Endometrial microvascular endothelial cells (primary cell): ENCODE measurements around the gene SLC26A11. TPM values are rescaled to one million over a fixed set of nuclear protein-coding genes. Genes with fewer than 3 reads are reported as not detected.
"Not testable (repeated sequence)": the region's sequence is repeated elsewhere in the genome, so short reads cannot be mapped to it uniquely, and the experiment has no call there.

ENCODE experiments used
- in situ Hi-C: cut with HindIII; loops from 2 replicates; pipeline ENCODE4 v1.10.0; 2017; ENCODE audit warnings: low sequenced_read_pairs, low pct_unique_long_range_greater_than_20kb; ENCODE audit errors: inconsistent ontology term
- total RNA-seq: library from RNA; depleted of rRNA; stranded (reverse); fragments of >200 nt; gene quantifications from one replicate; pipeline ENCODE4 v1.2.3, GENCODE V29; 2015; ENCODE audit errors: inconsistent ontology term

SLC26A11 gene
- total RNA-seq, 1 donor from 2014 or later: 17.2 TPM

- in situ Hi-C loops: no loop called here
Observed at GRCh38 chr17:80229011-80229410, 8.8 kb downstream of the SLC26A11 start.

- in situ Hi-C loops: no loop called here
Observed at GRCh38 chr17:80232438-80232837, 12.2 kb downstream of the SLC26A11 start.

- in situ Hi-C loops: no loop called here
Observed at GRCh38 chr17:80233202-80233601, 13.0 kb downstream of the SLC26A11 start.

GRCh38 chr17:80236911-80237310, 16.7 kb downstream of the SLC26A11 start:
- in situ Hi-C loops: no loop called here

GRCh38 chr17:80237386-80237785, 17.2 kb downstream of the SLC26A11 start:
- in situ Hi-C loops: no loop called here

GRCh38 chr17:80242505-80242904, 22.3 kb downstream of the SLC26A11 start:
- in situ Hi-C loops: no loop called here

GRCh38 chr17:80243526-80244433, 23.6 kb downstream of the SLC26A11 start:
- in situ Hi-C loops: no loop called here

- in situ Hi-C loops: not testable (repeated sequence)
Observed at GRCh38 chr17:80244448-80244847, 24.2 kb downstream of the SLC26A11 start.

- in situ Hi-C loops: no loop called here
Observed at GRCh38 chr17:80244871-80245509, 24.8 kb downstream of the SLC26A11 start.

- in situ Hi-C loops: no loop called here
Observed at GRCh38 chr17:80245566-80246265, 25.5 kb downstream of the SLC26A11 start.

GRCh38 chr17:80246266-80246681, 26.0 kb downstream of the SLC26A11 start:
- in situ Hi-C loops: no loop called here

GRCh38 chr17:80246726-80247125, 26.5 kb downstream of the SLC26A11 start:
- in situ Hi-C loops: no loop called here

GRCh38 chr17:80247561-80247960, 27.3 kb downstream of the SLC26A11 start:
- in situ Hi-C loops: no loop called here

GRCh38 chr17:80248001-80248893, 28.0 kb downstream of the SLC26A11 start:
- in situ Hi-C loops: no loop called here

- in situ Hi-C loops: no loop called here
Observed at GRCh38 chr17:80248894-80249710, 28.9 kb downstream of the SLC26A11 start.

- in situ Hi-C loops: no loop called here
Observed at GRCh38 chr17:80251966-80252365, 31.7 kb downstream of the SLC26A11 start.

- in situ Hi-C loops: no loop called here
Observed at GRCh38 chr17:80252871-80253270, 32.6 kb downstream of the SLC26A11 start.
